ENCODE measurements around the gene MAP3K5. TPM values are rescaled to one million over a fixed set of nuclear protein-coding genes. Genes with fewer than 3 reads are reported as not detected.

The MAP3K5 gene
- total and polyA plus RNA-seq, 12 donors: 41.9 to 306 (median 215) TPM

DNA sequence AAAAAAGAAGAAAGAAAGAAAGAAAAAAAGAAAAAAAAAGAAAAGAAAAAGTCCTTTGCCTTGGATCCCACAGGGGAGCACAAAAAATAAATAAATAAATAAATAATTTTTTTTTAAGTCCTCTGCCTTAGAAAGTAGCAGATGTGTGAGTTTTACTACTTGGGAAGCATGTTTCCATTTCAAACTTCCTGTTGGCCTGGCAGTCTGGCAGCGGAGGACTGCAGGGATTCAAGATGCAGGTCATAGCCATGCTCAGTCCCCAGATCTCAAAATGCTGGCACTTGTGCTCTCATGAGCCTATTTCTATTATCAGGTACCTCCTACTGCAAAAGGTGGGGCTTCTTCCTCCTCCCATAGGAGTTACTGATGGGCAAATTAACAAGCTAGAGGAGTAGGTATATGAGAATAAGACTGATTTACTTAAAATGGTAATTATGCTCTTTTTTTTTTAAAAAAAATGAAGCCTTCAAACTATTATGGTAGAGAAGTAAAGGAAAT is 187.9 kb downstream of the MAP3K5 start:
- 75 to 91% (median 86%) methylated on average over 1 of the region's 1 CpG for WGBS, 4 donors
- intact Hi-C loops (cut with DNase I): no loop called here
- Histone ChIP-seq H3K4me1 (replicated peaks in 1 of 2) (peaks cover 32 to 66% of the 10 kb centered on the region in 2 donors), H3K4me3 (no peak overlapping the region), H3K9me3 (replicated peaks in 1 of 3) (no peaks in the 10 kb centered on the region), H3K27me3 (no peaks in the 10 kb centered on the region), H3K36me3 (replicated peaks in 1 of 2) (peaks cover 0 to 55% of the 10 kb centered on the region in 2 donors), H3K27ac (peak overlapping the region in 3 of 5 donors; percentile 3 to 61 (median 58))
- peak in 1 of 7 donors; percentile 13 for DNase-seq
- no peak for TF ChIP-seq POLR2A (IDR thresholded peaks at IDR 0.05)
- TF ChIP-seq CTCF (IDR thresholded peaks at IDR 0.05): no peak

DNA sequence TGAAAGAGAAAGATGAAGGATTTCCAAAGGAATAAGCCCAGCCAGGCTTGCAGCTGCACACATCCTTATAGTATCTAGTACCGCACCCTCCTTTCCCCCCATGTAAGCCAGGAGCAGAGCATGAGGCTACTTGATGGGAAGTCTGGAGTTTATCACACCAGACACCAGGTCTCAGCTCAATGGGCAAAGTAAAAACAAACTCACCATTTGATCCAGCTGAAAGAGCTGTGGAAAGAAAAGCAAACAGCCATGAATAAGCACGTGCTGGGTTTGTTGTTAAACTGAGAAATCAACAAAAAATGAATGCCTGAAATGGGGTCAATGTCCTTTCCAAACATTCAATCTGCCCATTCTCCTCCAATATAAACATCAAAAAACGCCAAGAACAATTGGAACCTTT is 191.5 kb downstream of the MAP3K5 start:
- no peak for TF ChIP-seq POLR2A (IDR thresholded peaks at IDR 0.05)
- TF ChIP-seq CTCF (IDR thresholded peaks at IDR 0.05): no peak
- Histone ChIP-seq H3K4me1 (replicated peaks in 1 of 2) (peaks cover 12 to 30% of the 10 kb centered on the region in 2 donors), H3K27me3 (no peaks in the 10 kb centered on the region), H3K36me3 (replicated peaks in 1 of 2) (peaks cover 0 to 73% of the 10 kb centered on the region in 2 donors), H3K4me3 (no peak overlapping the region), H3K27ac (peak overlapping the region in 1 of 5 donors; percentile 15), H3K9me3 (replicated peaks in 1 of 3) (no peaks in the 10 kb centered on the region)
- intact Hi-C loops (cut with DNase I): no loop called here
- peak in 1 of 7 donors; percentile 13 for DNase-seq
- 64 to 83% (median 68%) methylated on average over 3 of the region's 3 CpGs for WGBS, 4 donors

GRCh38 chr6:136599329-136600011 is 192.8 kb downstream of the MAP3K5 start:
- Histone ChIP-seq H3K9me3 (replicated peaks in 1 of 3) (no peaks in the 10 kb centered on the region), H3K4me3 (no peak overlapping the region), H3K4me1 (replicated peaks in 1 of 2) (peaks cover 2 to 27% of the 10 kb centered on the region in 2 donors), H3K27me3 (no peaks in the 10 kb centered on the region), H3K27ac (no peak overlapping the region), H3K36me3 (replicated peaks in 1 of 2) (peaks cover 0 to 75% of the 10 kb centered on the region in 2 donors)
- peak in 1 of 7 donors; percentile 6 for DNase-seq
- TF ChIP-seq CTCF (IDR thresholded peaks at IDR 0.05) (no peak), POLR2A (IDR thresholded peaks at IDR 0.05) (no peak)
- intact Hi-C loops (cut with DNase I): no loop called here
- WGBS, 4 donors: 76 to 89% (median 85%) methylated on average over 9 to 10 of the region's 10 CpGs

GRCh38 chr6:136598048-136598447 is 194.2 kb downstream of the MAP3K5 start:
- Histone ChIP-seq H3K27me3 (no peaks in the 10 kb centered on the region), H3K27ac (no peak overlapping the region), H3K9me3 (replicated peaks in 1 of 3) (no peaks in the 10 kb centered on the region), H3K36me3 (replicated peaks in 1 of 2) (peaks cover 0 to 64% of the 10 kb centered on the region in 2 donors), H3K4me1 (replicated peaks in 1 of 2) (peaks cover 0 to 33% of the 10 kb centered on the region in 2 donors), H3K4me3 (no peak overlapping the region)
- intact Hi-C loops (cut with DNase I): no loop called here
- 97 to 100% (median 99%) methylated on average over 3 of the region's 3 CpGs for whole genome bisulfite sequencing, 4 donors
- TF ChIP-seq POLR2A (IDR thresholded peaks at IDR 0.05): no peak
- no peak for DNase-seq

All from adrenal gland (tissue), 12 donors.